Stimulated activated CD4-positive, alpha-beta T cell treated with anti-CD3 and anti-CD28 coated beads, Interleukin-4, amount 100 ng/mL, for 24 hours (primary cell): Measurements from ENCODE around the gene OGFRL1.

ENCODE experiments used
- DNase-seq: peaks from one replicate; pipeline ENCODE4 v3.0.0-alpha.2; 2020

OGFRL1 gene

GRCh38 chr6:71287038-71287437, 1.6 kb upstream of the OGFRL1 start:
- DNase-seq = no peak

- DNase-seq = no peak
Measured at GRCh38 chr6:71287926-71288227, 734 bp upstream of the OGFRL1 start.

GRCh38 chr6:71289039-71289801, 609 bp downstream of the OGFRL1 start:
- no peak for DNase-seq

- DNase-seq = no peak
Measured at GRCh38 chr6:71289802-71290175, 1.2 kb downstream of the OGFRL1 start.

- DNase-seq = no peak
Measured at GRCh38 chr6:71290611-71291010, 2.0 kb downstream of the OGFRL1 start.

- DNase-seq = no peak
Measured at GRCh38 chr6:71292001-71292400, 3.4 kb downstream of the OGFRL1 start.

GRCh38 chr6:71294121-71294523, 5.5 kb downstream of the OGFRL1 start:
- DNase-seq = no peak

- DNase-seq = no peak
Measured at GRCh38 chr6:71298459-71298858, 9.8 kb downstream of the OGFRL1 start.

- DNase-seq = no peak
Measured at GRCh38 chr6:71299541-71300470, 11.2 kb downstream of the OGFRL1 start.

GRCh38 chr6:71300561-71301168, 12.1 kb downstream of the OGFRL1 start:
- DNase-seq = no peak

- no peak for DNase-seq
Measured at GRCh38 chr6:71301546-71301945, 12.9 kb downstream of the OGFRL1 start.

- no peak for DNase-seq
Measured at GRCh38 chr6:71309656-71310055, 21.0 kb downstream of the OGFRL1 start.

GRCh38 chr6:71310261-71310660, 21.6 kb downstream of the OGFRL1 start:
- no peak for DNase-seq

GRCh38 chr6:71312089-71312488, 23.5 kb downstream of the OGFRL1 start:
- DNase-seq = no peak

GRCh38 chr6:71317441-71317840, 28.8 kb downstream of the OGFRL1 start:
- no peak for DNase-seq

- no peak for DNase-seq
Measured at GRCh38 chr6:71320041-71320440, 31.4 kb downstream of the OGFRL1 start.

- DNase-seq = no peak
Measured at GRCh38 chr6:71321314-71321713, 32.7 kb downstream of the OGFRL1 start.

GRCh38 chr6:71324194-71324785, 35.7 kb downstream of the OGFRL1 start:
- no peak for DNase-seq

GRCh38 chr6:71326611-71327010, 38.0 kb downstream of the OGFRL1 start:
- no peak for DNase-seq

GRCh38 chr6:71330501-71330900, 41.9 kb downstream of the OGFRL1 start:
- DNase-seq = no peak

- no peak for DNase-seq
Measured at GRCh38 chr6:71332012-71332411, 43.4 kb downstream of the OGFRL1 start.

- DNase-seq = no peak
Measured at GRCh38 chr6:71333050-71333449, 44.4 kb downstream of the OGFRL1 start.

- DNase-seq = no peak
Measured at GRCh38 chr6:71333697-71334096, 45.1 kb downstream of the OGFRL1 start.

GRCh38 chr6:71334768-71335167, 46.2 kb downstream of the OGFRL1 start:
- no peak for DNase-seq
